Measurements from ENCODE around the gene PCA3.

Gene PCA3

DNA sequence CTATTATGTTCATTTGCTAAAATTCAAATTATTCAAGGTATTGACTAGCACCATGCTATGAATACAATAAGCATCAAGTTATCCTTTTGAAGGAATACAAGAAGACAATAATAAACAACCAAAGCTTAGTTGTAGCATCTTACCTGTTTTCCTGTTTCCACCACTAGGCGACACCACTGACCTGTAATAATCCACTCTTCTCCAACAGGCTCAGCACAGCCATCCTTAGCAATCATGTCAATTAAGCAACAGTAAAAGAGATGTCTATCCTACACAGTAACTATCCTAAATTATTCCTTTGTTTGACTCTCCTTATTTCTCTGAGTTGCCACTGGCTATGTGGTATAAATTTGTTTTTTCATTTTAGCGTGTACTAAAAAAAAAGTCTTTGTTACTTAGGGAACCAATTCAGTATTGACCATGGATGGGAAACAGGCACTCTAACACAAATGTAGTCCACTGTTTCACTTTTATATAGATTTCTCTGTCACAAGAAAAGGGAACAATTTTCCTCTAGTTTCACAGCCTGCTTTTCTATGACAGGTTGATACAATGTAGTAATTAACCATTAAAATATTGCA is 46.2 kb downstream of the PCA3 start:
- Histone ChIP-seq H3K4me1 (ENCODE audit: control insufficient read depth in 2 of 2, insufficient read depth in 2 of 2, low read length in 2 of 2) (no peaks in the 10 kb centered on the region), H3K27me3 (ENCODE audit: control insufficient read depth in 2 of 2, insufficient read depth in 2 of 2, low read length in 2 of 2) (peaks cover 0 to 8% of the 10 kb centered on the region in 2 donors), H3K9ac (ENCODE audit: low read depth in 1 of 2, low read length in 2 of 2) (no peak overlapping the region), H3K36me3 (ENCODE audit: control insufficient read depth in 2 of 2, insufficient read depth in 2 of 2, low read length in 2 of 2) (no peaks in the 10 kb centered on the region), H3K9me3 (ENCODE audit: control insufficient read depth in 2 of 2, low read length in 2 of 2) (no peaks in the 10 kb centered on the region), H3K27ac (ENCODE audit: low read depth in 2 of 2, low read length in 2 of 2) (no peak overlapping the region), H3K4me3 (ENCODE audit: low read length in 2 of 2) (no peak overlapping the region)

DNA sequence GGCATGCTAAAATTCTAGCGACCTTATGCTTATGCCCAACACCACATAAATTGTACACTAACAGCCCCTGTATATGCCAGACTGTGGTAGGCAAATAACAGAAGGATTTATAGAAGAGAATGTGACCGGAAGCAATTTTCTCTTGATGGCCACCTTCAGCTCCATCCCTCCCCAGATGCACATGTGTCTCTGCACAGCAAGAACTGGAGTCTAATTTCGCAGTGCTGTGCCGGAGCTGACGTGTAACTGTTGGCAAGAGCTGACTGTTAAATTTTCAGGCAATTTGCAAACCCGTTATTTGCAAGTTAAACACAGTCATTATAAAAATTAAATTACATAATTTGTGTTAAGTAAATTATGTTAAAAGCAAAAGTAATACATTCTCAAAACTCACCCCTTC is 48.4 kb downstream of the PCA3 start:
- H3K4me1 ChIP-seq (ENCODE audit: control insufficient read depth in 2 of 2, insufficient read depth in 2 of 2, low read length in 2 of 2), result no peaks in the 10 kb centered on the region
- H3K4me3 ChIP-seq (ENCODE audit: low read length in 2 of 2), result no peak overlapping the region
- H3K9me3 ChIP-seq (ENCODE audit: control insufficient read depth in 2 of 2, low read length in 2 of 2), result no peaks in the 10 kb centered on the region
- H3K27me3 ChIP-seq (ENCODE audit: control insufficient read depth in 2 of 2, insufficient read depth in 2 of 2, low read length in 2 of 2), result peaks cover 0 to 8% of the 10 kb centered on the region in 2 donors
- H3K36me3 ChIP-seq (ENCODE audit: control insufficient read depth in 2 of 2, insufficient read depth in 2 of 2, low read length in 2 of 2), result no peaks in the 10 kb centered on the region
- H3K9ac ChIP-seq (ENCODE audit: low read depth in 1 of 2, low read length in 2 of 2), result no peak overlapping the region
- H3K27ac ChIP-seq (ENCODE audit: low read depth in 2 of 2, low read length in 2 of 2), result no peak overlapping the region

DNA sequence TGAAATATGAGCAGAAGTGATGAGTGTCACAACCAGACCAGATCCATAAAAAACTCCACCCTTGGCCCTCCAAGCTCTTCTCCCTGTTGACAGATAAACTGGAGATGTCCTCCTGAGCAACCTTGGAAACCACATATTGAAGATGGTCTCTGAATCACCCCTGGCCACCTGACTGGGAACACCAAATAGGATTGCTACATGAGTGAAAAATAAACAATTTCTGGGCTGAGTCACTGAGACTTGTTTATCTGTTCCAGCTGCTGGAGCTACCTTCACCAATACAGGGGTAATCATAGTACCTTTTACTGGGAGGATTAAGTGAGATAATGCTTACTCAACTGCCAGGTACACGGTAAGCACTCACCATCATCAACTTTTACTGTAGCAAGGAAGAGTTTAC is 53.3 kb downstream of the PCA3 start:
- no peaks in the 10 kb centered on the region for H3K36me3 ChIP-seq (ENCODE audit: control insufficient read depth in 2 of 2, insufficient read depth in 2 of 2, low read length in 2 of 2)
- H3K4me1 ChIP-seq (ENCODE audit: control insufficient read depth in 2 of 2, insufficient read depth in 2 of 2, low read length in 2 of 2), result no peaks in the 10 kb centered on the region
- no peak overlapping the region for H3K9ac ChIP-seq (ENCODE audit: low read depth in 1 of 2, low read length in 2 of 2)
- H3K4me3 ChIP-seq (ENCODE audit: low read length in 2 of 2), result no peak overlapping the region
- H3K9me3 ChIP-seq (ENCODE audit: control insufficient read depth in 2 of 2, low read length in 2 of 2), result no peaks in the 10 kb centered on the region
- H3K27me3 ChIP-seq (ENCODE audit: control insufficient read depth in 2 of 2, insufficient read depth in 2 of 2, low read length in 2 of 2), result no peaks in the 10 kb centered on the region
- H3K27ac ChIP-seq (ENCODE audit: low read depth in 2 of 2, low read length in 2 of 2), result peak overlapping the region; percentile 32 to 39

DNA sequence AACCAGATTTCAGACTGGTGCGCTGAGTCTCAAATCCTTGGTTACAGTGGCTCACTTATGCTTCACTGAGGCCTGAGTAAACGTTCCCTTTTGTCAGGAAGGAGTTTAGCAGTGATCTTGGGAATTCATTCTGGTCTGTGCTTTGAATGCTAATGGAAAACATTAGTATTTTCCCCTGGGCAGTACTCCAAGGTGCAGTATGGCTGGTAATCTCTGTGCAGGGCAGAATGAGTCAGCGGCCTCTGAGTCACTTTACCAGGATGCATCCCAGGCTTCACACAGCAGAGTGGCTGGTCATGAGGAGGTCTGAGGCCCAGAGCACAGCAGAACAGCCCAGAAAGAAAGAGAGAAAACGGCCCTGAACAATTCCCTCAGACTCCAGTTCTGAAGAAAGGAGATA is 54.0 kb downstream of the PCA3 start:
- no peaks in the 10 kb centered on the region for H3K36me3 ChIP-seq (ENCODE audit: control insufficient read depth in 2 of 2, insufficient read depth in 2 of 2, low read length in 2 of 2)
- H3K27ac ChIP-seq (ENCODE audit: low read depth in 2 of 2, low read length in 2 of 2), result peak overlapping the region; percentile 0 to 39
- no peaks in the 10 kb centered on the region for H3K27me3 ChIP-seq (ENCODE audit: control insufficient read depth in 2 of 2, insufficient read depth in 2 of 2, low read length in 2 of 2)
- H3K9ac ChIP-seq (ENCODE audit: low read depth in 1 of 2, low read length in 2 of 2), result no peak overlapping the region
- no peaks in the 10 kb centered on the region for H3K9me3 ChIP-seq (ENCODE audit: control insufficient read depth in 2 of 2, low read length in 2 of 2)
- H3K4me3 ChIP-seq (ENCODE audit: low read length in 2 of 2), result no peak overlapping the region
- no peaks in the 10 kb centered on the region for H3K4me1 ChIP-seq (ENCODE audit: control insufficient read depth in 2 of 2, insufficient read depth in 2 of 2, low read length in 2 of 2)

DNA sequence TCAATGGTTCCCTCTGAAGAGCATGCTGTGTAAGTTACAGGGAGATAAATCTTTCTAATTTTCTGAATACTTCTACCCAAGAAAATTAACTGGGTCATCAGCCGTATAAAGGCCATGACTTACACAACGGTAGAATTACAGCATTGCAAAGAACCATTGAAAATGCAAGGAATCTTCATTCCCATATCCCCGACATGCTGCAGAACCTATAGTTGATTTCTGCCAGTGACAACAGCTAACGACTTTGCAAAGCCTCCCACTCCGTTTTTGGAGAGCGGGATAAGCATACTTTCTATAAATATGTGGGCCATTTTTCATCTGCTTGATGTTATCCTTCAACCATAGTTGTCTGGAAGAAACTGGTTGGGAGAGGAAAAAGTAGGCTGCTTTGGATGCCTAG is 56.2 kb downstream of the PCA3 start:
- Histone ChIP-seq H3K4me1 (ENCODE audit: control insufficient read depth in 2 of 2, insufficient read depth in 2 of 2, low read length in 2 of 2) (no peaks in the 10 kb centered on the region), H3K4me3 (ENCODE audit: low read length in 2 of 2) (no peak overlapping the region), H3K27ac (ENCODE audit: low read depth in 2 of 2, low read length in 2 of 2) (no peak overlapping the region), H3K9ac (ENCODE audit: low read depth in 1 of 2, low read length in 2 of 2) (no peak overlapping the region), H3K9me3 (ENCODE audit: control insufficient read depth in 2 of 2, low read length in 2 of 2) (no peaks in the 10 kb centered on the region), H3K27me3 (ENCODE audit: control insufficient read depth in 2 of 2, insufficient read depth in 2 of 2, low read length in 2 of 2) (no peaks in the 10 kb centered on the region), H3K36me3 (ENCODE audit: control insufficient read depth in 2 of 2, insufficient read depth in 2 of 2, low read length in 2 of 2) (no peaks in the 10 kb centered on the region)

DNA sequence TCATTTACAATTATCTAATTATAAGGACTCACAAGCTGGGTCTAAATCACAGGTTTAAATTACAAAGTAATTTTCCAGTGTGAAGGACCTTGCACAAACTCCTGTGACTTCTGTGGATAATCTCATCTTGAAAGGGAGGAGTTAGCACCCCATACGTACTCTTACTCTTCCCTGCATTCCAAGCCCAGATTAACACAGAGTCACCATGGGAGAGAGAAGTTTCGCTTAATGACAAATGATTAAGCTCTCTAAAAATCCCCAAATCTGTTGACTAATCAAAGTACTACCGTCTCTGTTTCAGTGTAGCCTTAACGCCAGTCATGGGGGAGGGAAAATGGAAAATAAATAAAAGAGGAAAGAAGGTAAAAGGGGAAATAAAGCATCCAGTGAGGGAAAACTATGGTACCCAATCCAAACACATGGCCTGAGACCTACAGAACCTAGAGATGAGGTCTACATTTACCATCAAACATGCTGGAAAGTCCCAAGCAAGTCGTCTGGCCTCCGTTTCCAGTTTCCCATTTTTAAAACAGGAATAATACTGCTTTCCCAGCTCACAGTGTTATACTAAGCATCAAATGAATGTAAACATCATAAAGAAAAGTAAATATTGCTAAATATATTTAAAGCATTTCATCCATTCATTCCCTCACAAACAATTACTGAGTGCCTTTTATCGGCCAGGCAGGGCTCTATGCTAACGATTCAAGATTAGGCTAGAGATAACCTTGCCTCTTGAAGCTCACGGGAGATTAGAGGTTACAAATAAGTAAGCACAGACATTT is 63.2 kb downstream of the PCA3 start:
- Histone ChIP-seq H3K27me3 (ENCODE audit: control insufficient read depth in 2 of 2, insufficient read depth in 2 of 2, low read length in 2 of 2) (no peaks in the 10 kb centered on the region), H3K27ac (ENCODE audit: low read depth in 2 of 2, low read length in 2 of 2) (no peak overlapping the region)

DNA sequence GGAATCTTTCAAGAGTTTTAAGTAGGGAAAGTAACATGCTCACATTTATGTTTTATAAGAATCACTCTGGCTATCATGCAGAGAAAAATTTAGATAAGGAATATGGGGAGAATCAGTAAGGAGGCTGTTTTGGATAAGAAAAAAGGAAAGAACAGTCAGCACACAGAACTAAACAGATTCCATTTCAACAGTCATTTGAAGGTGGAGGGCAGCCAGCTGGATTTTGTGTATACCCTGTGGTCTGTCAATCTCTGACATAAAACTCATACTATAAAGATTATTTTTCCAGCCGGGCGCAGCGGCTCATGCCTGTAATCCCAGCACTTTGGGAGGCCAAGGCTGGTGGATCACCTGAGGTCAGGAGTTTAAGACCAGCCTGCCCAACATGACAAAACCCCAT is 64.2 kb downstream of the PCA3 start:
- Histone ChIP-seq H3K27me3 (ENCODE audit: control insufficient read depth in 2 of 2, insufficient read depth in 2 of 2, low read length in 2 of 2) (no peaks in the 10 kb centered on the region), H3K4me3 (ENCODE audit: low read length in 2 of 2) (no peak overlapping the region), H3K27ac (ENCODE audit: low read depth in 2 of 2, low read length in 2 of 2) (no peak overlapping the region), H3K9me3 (ENCODE audit: control insufficient read depth in 2 of 2, low read length in 2 of 2) (no peaks in the 10 kb centered on the region), H3K9ac (ENCODE audit: low read depth in 1 of 2, low read length in 2 of 2) (no peak overlapping the region), H3K36me3 (ENCODE audit: control insufficient read depth in 2 of 2, insufficient read depth in 2 of 2, low read length in 2 of 2) (no peaks in the 10 kb centered on the region), H3K4me1 (ENCODE audit: control insufficient read depth in 2 of 2, insufficient read depth in 2 of 2, low read length in 2 of 2) (no peaks in the 10 kb centered on the region)

More for the DNA sequence above, 63.2 kb downstream of the PCA3 start:
- H3K4me1 ChIP-seq (ENCODE audit: control insufficient read depth in 2 of 2, insufficient read depth in 2 of 2, low read length in 2 of 2), result no peaks in the 10 kb centered on the region
- H3K4me3 ChIP-seq (ENCODE audit: low read length in 2 of 2), result no peak overlapping the region
- H3K9me3 ChIP-seq (ENCODE audit: control insufficient read depth in 2 of 2, low read length in 2 of 2), result no peaks in the 10 kb centered on the region
- no peaks in the 10 kb centered on the region for H3K36me3 ChIP-seq (ENCODE audit: control insufficient read depth in 2 of 2, insufficient read depth in 2 of 2, low read length in 2 of 2)
- H3K9ac ChIP-seq (ENCODE audit: low read depth in 1 of 2, low read length in 2 of 2), result no peak overlapping the region

DNA sequence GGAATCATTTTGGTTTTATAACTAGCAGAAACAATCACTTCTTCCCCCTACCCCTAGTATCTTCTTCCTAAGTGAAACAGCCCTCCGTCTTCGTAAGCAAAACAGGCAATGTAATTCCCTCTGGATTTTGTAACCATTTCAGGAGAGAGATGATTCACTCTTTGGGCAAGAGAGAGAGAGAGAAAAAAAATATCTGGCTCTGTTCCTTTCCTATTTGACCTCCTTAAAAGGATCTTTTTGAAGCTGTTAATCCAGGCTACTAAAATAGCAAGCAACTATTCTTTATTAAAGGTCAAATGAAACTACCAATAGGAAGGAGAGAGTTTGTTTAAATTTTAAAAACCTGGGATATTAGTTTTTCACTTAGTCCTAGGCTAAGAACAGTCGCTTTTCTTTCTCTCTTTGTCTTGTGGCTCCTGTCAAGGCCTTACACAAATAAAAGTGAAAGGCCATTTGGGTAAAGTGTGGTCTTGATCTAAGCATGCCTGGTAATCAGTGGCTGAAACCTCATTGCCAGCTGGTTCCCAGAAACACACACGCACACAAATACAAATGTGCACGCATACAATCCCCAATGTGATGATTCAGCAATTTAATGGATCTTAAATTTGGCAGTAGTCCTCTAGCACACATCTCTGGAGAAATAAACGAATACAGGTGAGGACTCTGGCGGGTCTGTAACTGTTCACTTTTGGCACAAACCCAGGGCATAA is 71.5 kb downstream of the PCA3 start:
- no peak overlapping the region for H3K4me3 ChIP-seq (ENCODE audit: low read length in 2 of 2)
- no peak overlapping the region for H3K9ac ChIP-seq (ENCODE audit: low read depth in 1 of 2, low read length in 2 of 2)
- H3K27ac ChIP-seq (ENCODE audit: low read depth in 2 of 2, low read length in 2 of 2), result peak overlapping the region; percentile 9 to 48
- no peaks in the 10 kb centered on the region for H3K4me1 ChIP-seq (ENCODE audit: control insufficient read depth in 2 of 2, insufficient read depth in 2 of 2, low read length in 2 of 2)
- no peaks in the 10 kb centered on the region for H3K27me3 ChIP-seq (ENCODE audit: control insufficient read depth in 2 of 2, insufficient read depth in 2 of 2, low read length in 2 of 2)
- no peaks in the 10 kb centered on the region for H3K9me3 ChIP-seq (ENCODE audit: control insufficient read depth in 2 of 2, low read length in 2 of 2)
- no peaks in the 10 kb centered on the region for H3K36me3 ChIP-seq (ENCODE audit: control insufficient read depth in 2 of 2, insufficient read depth in 2 of 2, low read length in 2 of 2)
